Measurements from ENCODE around the gene MAP4K1. TPM values are rescaled to one million over a fixed set of nuclear protein-coding genes. Genes with fewer than 3 reads are reported as not detected.

MAP4K1 gene
- total and polyA plus RNA-seq, 7 donors = 0.36 to 1.4 (median 0.68) TPM

DNA sequence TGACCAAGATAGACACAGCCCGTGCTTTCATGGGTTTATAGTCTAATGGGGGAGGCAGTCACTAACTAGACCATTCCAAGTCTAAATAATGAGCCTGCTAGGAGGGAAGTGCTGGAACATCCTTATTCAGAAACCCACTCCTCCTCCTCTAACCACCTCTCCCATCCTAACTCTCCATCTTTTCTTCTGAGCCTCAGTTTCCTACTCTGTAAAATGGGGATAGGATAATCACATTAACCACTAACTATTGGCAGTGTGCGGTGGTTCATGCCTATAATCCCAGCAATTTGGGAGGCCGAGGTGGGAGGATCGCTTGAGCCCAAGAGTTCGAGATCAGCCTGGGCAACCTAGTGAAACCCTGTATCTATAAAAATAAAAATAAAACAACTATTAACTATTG is 68.7 kb downstream of the MAP4K1 start:
- Histone ChIP-seq H3K4me1 (peaks cover 5% of the 10 kb centered on the region), H3K4me3 (no peak overlapping the region), H3K36me3 (ENCODE audit: insufficient read depth in 1 of 2, low read depth in 1 of 2) (peaks cover 0 to 98% of the 10 kb centered on the region in 2 donors), H3K27ac (no peak overlapping the region), H3K27me3 (ENCODE audit: insufficient read depth in 3 of 3, low read length in 2 of 3) (no peaks in the 10 kb centered on the region), H3K9me3 (no peaks in the 10 kb centered on the region)
- DNase-seq = peak in 1 of 2 donors; percentile 11
- WGBS, 3 donors = 89 to 94% (median 90%) methylated on average over 5 of the region's 5 CpGs
- ATAC-seq = no peak
- TF ChIP-seq, protein P1, sequence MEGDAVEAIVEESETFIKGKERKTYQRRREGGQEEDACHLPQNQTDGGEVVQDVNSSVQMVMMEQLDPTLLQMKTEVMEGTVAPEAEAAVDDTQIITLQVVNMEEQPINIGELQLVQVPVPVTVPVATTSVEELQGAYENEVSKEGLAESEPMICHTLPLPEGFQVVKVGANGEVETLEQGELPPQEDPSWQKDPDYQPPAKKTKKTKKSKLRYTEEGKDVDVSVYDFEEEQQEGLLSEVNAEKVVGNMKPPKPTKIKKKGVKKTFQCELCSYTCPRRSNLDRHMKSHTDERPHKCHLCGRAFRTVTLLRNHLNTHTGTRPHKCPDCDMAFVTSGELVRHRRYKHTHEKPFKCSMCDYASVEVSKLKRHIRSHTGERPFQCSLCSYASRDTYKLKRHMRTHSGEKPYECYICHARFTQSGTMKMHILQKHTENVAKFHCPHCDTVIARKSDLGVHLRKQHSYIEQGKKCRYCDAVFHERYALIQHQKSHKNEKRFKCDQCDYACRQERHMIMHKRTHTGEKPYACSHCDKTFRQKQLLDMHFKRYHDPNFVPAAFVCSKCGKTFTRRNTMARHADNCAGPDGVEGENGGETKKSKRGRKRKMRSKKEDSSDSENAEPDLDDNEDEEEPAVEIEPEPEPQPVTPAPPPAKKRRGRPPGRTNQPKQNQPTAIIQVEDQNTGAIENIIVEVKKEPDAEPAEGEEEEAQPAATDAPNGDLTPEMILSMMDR (IDR thresholded peaks at IDR 0.05) = no peak
- intact Hi-C loops (cut with DNase I) = no loop called here

DNA sequence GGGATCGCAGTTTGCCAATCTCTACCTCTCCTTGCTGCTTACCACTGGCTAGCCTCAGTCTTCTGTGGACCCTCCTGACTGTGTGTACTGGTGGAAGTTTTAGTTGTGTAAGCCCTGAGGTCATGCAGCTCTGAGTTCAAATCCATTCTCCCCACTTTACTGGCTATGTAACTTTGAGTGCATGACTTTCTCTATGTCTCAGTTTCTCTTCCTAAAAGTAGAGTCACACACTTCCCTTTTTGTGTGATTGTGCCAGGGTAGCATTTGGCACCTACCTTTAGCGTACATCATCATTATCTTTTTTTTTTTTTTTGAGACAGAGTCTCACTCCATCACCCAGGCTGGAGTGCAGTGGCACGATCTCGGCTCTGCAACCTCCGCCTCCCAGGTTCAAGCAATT is 70.3 kb downstream of the MAP4K1 start:
- intact Hi-C loops (cut with DNase I) = no loop called here
- Histone ChIP-seq H3K27ac (no peak overlapping the region), H3K9me3 (no peaks in the 10 kb centered on the region), H3K4me1 (peaks cover 5% of the 10 kb centered on the region), H3K4me3 (no peak overlapping the region), H3K36me3 (ENCODE audit: insufficient read depth in 1 of 2, low read depth in 1 of 2) (peaks cover 0 to 98% of the 10 kb centered on the region in 2 donors), H3K27me3 (ENCODE audit: insufficient read depth in 3 of 3, low read length in 2 of 3) (no peaks in the 10 kb centered on the region)
- TF ChIP-seq, protein P1 (IDR thresholded peaks at IDR 0.05) = no peak
- DNase-seq (no peak), ATAC-seq (no peak)
- WGBS, 3 donors = 94 to 100% (median 95%) methylated on average over 5 of the region's 5 CpGs

DNA sequence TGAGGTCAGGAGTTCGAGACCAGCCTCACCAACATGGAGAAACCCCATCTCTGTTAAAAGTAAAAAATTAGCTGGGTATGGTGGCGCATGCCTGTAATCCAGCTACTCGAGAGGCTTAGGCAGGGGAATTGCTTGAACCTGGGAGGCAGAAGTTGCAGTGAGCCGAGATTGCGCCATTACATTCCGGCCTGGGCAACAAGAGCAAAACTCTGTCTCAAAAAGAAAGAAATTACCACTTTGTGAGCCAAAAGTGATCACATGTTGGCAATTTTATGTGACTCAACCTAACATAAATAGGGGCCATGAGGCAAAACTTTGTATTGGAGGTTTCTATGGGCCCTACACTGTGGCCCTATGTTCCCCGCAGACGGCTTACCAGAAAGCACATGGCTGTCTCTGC is 72.2 kb downstream of the MAP4K1 start:
- ATAC-seq (no peak), DNase-seq (no peak)
- H3K9me3 ChIP-seq = no peaks in the 10 kb centered on the region
- H3K27me3 ChIP-seq (ENCODE audit: insufficient read depth in 3 of 3, low read length in 2 of 3) = no peaks in the 10 kb centered on the region
- H3K27ac ChIP-seq = peak overlapping the region; percentile 67
- H3K4me3 ChIP-seq = no peak overlapping the region
- intact Hi-C loops (cut with DNase I) = no loop called here
- peaks cover 5% of the 10 kb centered on the region for H3K4me1 ChIP-seq
- TF ChIP-seq, protein P1 (IDR thresholded peaks at IDR 0.05) = no peak
- peaks cover 0 to 97% of the 10 kb centered on the region in 2 donors for H3K36me3 ChIP-seq (ENCODE audit: insufficient read depth in 1 of 2, low read depth in 1 of 2)
- 95 to 97% (median 95%) methylated on average over 8 of the region's 8 CpGs for WGBS, 3 donors

DNA sequence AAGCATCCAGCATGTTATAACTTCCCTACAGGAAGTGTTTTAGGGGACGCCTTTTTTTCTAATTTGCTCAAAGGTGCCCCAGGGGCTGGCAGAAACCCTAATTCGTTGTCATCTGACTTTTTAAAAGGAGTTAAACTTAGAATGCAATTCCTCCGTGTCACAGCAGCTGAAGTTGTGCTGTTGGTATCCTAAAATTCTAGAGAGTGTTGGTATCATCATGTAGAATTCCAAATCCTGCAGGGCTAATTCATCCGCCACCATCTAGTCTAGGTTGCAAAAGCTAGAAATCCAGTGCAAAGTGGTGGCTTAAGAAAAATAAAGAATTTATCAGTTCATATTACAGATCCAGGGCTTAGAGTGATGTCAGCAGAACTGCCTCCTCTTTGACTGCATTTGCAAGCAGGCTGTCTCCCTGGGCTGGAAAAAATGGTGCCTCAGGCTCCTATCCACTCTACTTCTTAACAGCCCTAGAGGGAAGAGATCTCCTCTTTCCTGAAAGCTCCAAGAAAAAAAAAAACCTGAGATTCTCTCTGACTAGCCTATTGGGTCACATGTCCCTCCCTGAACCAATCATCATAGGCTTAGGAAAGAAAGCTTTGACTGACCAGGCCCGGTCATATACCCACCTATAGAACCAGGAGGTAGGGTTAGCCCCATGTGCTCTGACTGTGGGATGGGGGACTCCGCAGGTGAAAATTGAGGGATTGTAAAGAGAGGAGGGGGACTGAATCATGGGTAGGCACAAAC is 73.0 kb downstream of the MAP4K1 start:
- no peak overlapping the region for H3K4me3 ChIP-seq
- no peak for ATAC-seq
- intact Hi-C loops (cut with DNase I) = no loop called here
- H3K27ac ChIP-seq = peak overlapping the region; percentile 67
- peaks cover 0 to 94% of the 10 kb centered on the region in 2 donors for H3K36me3 ChIP-seq (ENCODE audit: insufficient read depth in 1 of 2, low read depth in 1 of 2)
- TF ChIP-seq, protein P1 (IDR thresholded peaks at IDR 0.05) = no peak
- H3K4me1 ChIP-seq = peaks cover 5% of the 10 kb centered on the region
- no peak for DNase-seq
- no peaks in the 10 kb centered on the region for H3K9me3 ChIP-seq
- H3K27me3 ChIP-seq (ENCODE audit: insufficient read depth in 3 of 3, low read length in 2 of 3) = no peaks in the 10 kb centered on the region
- WGBS, 3 donors = 54 to 60% (median 57%) methylated on average over 6 of the region's 6 CpGs
